NCI-H1105 treated with DMSO at 0.1 percent for 48 hours (cell line): ENCODE results near the gene OTULINL.
A peak's percentile ranks its signal among the peaks of the same experiment; 100 is the strongest.

Source experiments
- DNase-seq: peaks from one replicate; lab custom pipeline; 2025; lab: John Stamatoyannopoulos, UW

Gene OTULINL

GRCh38 chr5:14577079-14577725, 4.4 kb upstream of the OTULINL start:
- DNase-seq: no peak

DNA sequence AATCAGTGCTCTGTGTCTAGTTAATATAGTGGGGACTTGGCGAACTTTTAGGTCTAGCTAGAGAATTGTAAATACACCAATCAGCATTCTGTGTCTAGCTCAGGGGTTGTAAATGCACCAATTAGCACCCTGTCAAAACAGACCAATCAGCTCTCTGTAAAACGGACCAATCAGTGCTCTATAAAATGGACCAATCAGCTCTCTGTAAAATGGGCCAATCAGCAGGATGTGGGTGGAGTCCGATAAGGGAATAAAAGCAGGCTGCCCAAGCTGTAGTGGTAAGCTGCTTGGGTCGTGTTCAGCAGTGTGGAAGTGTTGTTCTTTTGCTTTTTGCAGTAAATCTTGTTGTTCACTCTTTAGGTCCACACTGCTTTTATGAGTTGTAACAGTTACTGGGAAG, 3.6 kb upstream of the OTULINL start:
- no peak for DNase-seq

DNA sequence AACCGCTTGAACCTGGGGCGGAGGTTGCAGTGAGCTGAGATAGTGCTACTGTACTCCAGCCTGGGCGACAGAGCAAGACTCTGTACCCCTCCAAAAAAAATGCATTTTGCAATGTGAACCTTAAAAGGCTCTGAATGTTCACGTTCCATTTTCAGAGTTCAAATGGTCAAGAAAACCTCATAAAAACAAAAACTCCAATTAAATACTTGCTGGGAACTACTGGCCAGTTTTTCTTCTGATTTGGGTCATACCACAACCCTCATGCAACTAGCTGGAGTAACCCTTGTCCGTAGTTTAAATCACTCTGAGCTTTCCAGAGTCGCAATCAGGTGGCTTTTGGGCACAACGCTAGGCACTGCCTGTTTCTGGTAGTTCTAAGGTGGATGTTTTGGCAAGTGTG, 2.3 kb upstream of the OTULINL start:
- no peak for DNase-seq

- peak; percentile 39 for DNase-seq
Measured at GRCh38 chr5:14579731-14580397, 1.7 kb upstream of the OTULINL start.

GRCh38 chr5:14580398-14581034, 1.1 kb upstream of the OTULINL start:
- peak; percentile 39 for DNase-seq

DNA sequence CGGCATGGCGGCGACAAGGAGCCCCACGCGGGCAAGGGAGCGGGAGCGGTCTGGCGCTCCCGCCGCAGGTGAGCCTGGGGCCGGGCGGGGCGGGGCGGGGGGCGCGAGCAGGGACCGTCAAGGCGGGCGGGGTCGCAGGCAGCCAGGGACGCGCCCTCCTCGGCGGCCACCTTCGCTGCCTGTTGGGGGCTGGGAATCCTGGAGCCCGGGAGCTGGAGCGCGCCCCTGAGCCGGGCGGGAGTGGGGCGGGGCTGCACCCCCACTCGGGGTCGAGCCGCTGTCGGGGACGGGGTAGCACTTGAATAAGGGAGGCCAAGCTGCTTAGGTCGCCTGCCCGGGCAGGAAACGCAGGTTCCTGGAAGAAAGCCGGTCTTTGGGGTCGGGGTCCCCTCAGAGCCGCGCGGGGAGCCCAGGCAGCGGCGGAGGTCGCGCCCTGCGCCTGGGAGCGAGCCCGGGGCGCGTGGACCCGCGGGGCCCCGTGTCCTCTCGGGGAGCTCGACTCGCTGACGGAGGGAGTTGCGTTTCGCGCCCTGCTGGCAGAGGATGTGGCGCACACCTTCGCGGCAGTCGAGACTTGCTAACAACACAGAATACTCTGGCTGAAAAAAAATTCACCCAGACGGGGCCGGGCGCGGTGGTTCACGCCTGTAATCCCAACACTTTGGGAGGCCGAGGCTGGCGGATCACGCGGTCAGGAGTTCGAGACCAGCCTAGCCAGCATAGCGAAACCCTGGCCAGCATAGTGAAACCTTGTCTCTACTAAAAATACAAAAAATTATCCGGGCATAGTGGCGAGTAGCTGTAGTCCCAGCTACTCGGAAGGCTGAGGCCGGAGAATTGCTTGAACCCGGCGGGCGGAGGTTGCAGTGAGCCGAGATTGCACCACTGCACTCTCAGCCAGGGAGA, 552 bp downstream of the OTULINL start:
- peak; percentile 80 for DNase-seq

DNA sequence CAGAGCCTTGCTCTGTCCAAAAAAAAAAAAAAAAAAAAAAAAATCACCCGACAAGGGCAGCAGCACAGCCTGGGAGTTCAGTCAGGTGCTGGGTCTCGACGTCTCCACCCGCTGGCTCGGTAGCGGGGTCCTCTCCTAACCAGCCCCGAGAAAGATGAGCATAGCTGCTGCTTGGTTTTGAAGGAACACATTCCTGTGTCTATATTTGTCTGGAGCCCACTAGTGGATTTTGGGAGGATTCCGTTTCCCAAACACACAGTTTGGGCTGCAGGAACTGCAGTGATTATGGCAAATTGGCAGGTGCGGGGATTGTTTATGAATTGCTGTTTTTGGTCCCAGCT, 1.2 kb downstream of the OTULINL start:
- peak; percentile 45 for DNase-seq

GRCh38 chr5:14584848-14585247, 3.3 kb downstream of the OTULINL start:
- DNase-seq: no peak

DNA sequence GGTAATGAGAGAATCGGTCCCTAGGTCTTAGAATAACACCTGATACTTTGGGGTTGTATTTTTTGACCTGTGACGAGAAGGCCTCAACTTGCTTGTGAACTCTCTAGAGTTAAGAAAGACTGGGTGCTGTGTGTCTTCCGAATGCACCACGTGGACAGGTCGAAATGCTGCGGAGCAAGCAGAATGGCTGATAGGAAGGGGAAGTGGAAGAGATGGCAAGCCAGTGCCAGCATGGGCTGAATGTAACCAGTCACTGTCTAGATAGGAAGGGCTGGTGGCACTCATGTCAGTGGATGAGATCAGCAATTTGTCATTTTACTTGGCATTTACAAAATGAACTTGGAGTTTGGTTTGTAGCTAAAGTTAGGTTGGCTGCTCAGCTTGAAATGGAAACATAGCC, 5.6 kb downstream of the OTULINL start:
- no peak for DNase-seq

GRCh38 chr5:14588145-14588544, 6.6 kb downstream of the OTULINL start:
- DNase-seq: no peak

DNA sequence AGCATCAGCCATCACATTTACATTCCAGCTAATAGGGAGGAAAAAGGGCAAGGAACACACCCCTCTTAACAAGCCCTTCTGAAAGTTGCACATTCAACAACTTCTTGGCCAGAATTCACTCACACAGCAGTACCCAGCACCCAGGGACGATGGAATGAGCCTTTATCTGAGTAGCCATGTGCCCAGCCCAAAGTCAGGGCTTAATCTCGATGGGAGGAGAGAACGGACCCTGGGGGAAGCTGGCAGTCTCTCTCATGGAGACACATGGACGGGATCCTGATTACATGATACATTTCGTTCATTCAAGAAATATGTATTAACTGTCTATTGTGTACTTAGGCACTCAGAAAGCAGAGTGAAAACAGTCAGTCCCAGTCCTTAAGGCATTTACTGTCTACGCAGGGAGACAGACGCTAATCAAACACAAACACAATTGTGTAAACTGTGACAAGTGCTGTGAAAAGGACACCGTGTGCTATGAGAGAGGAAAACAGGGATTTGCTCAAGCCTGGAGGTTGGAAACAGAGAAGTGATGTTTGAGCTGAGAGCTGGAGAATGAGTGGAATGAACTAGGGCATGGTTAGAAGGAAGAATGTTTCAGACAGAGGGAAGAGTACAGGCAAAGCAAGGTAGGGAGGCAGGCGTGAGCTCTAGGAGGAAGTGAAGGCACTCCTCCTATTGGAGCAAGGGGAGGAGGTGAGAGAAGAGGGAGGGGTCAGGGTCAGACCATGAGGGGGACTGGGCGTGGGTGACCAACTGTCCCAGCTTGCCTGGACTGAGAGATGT, 7.4 kb downstream of the OTULINL start:
- DNase-seq: no peak

- DNase-seq: no peak
Measured at GRCh38 chr5:14590949-14591348, 9.4 kb downstream of the OTULINL start.

- no peak for DNase-seq
Measured at GRCh38 chr5:14591548-14591947, 10.0 kb downstream of the OTULINL start.

- no peak for DNase-seq
Measured at GRCh38 chr5:14593326-14594021, 11.9 kb downstream of the OTULINL start.

- no peak for DNase-seq
Measured at GRCh38 chr5:14594378-14595074, 12.9 kb downstream of the OTULINL start.

GRCh38 chr5:14595189-14595588, 13.6 kb downstream of the OTULINL start:
- no peak for DNase-seq

DNA sequence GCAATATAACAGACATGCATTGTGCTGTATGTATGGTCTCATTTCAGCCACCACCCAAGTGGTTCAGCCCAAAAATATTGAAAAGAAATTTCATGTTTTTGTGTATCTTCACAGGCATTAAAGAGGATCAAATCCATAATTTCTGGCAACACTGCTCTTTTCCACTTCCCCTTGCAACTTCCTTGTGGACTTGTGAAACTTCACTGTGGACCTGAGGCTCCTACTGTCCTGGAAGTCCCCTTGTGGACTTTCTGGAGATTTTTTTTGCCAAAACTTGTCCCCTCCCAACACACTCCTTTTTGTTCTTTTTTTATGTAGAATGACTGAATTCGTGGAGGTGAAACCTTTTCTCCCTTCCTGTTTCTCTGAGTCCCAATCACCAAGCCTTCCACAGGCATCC, 14.3 kb downstream of the OTULINL start:
- DNase-seq: no peak

DNA sequence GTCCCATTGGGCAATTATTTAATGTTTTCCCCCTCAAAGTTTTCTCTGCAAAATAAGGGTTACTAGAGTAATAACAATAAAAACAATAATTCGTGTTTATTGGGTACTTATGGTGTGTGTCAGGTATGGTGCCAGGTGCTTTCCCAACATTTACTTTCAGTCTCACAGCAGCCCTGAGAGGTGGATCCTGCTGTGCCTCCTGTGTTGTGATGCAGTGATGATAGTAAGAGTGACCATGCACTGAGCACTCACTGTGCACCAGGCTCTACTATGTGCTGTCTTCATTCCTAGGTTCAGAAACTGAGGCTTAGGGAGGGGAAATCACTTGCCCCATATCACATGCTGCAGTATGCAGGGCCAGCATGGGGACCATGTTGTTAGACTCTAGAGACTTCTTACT, 15.5 kb downstream of the OTULINL start:
- no peak for DNase-seq

GRCh38 chr5:14598225-14598624, 16.6 kb downstream of the OTULINL start:
- no peak for DNase-seq

DNA sequence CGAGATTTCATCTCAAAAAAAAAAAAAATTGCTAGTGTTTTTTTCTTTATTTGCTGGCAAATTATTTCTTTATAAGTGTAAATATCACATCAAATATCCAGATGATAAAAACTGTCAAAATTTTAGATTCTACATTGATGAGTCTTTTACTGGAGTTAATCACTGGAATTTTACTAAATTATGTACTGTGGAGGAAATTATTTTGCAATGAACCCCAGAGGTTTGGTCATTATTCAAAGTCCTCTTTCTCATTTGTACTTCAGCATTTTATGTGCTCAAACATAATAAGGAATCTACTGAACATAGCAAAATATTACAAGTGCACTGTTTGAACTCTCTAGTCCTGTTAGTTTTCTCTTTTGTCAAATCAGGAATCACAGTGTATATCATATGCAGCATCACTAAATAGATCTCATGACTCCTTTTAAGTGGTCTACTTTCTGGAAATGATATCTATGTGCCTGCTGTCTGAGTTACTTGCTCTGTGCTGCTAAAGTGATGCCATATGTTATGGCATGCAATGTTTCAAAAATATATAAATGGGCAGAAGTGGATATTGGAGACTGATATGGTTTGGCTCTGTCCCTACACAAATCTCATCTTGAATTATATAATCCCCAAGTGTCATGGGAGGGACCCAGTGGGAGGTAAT, 18.0 kb downstream of the OTULINL start:
- no peak for DNase-seq
